ENCODE measurements around the gene DHCR7. TPM values are rescaled to one million over a fixed set of nuclear protein-coding genes. Genes with fewer than 3 reads are reported as not detected.
A peak's percentile ranks its signal among the peaks of the same experiment; 100 is the strongest.
"Not testable (repeated sequence)": the region's sequence is repeated elsewhere in the genome, so short reads cannot be mapped to it uniquely, and the experiment has no call there.

The DHCR7 gene
- total and polyA plus RNA-seq, 4 experiments from 2014 or later = 15.3 to 18.0 (median 16.9) TPM

GRCh38 chr11:71429701-71430100 is 18.5 kb downstream of the DHCR7 start:
- Mint-ChIP-seq H3K27ac (no peak overlapping the region), H3K4me3 (no peak overlapping the region), H3K4me1 (peaks cover 0 to 1% (median 0%) of the 10 kb centered on the region in 4 donors), H3K9me3 (peaks cover 0 to 2% (median 0%) of the 10 kb centered on the region in 8 donors), H3K36me3 (peaks cover 0 to 2% of the 10 kb centered on the region in 2 donors), H3K27me3 (peaks cover 0 to 1% of the 10 kb centered on the region in 2 donors)
- H3K9me3 ChIP-seq (ENCODE audit: control insufficient read depth in 1 of 2, low read length in 2 of 2) = no peaks in the 10 kb centered on the region
- ChIA-PET CTCF (ENCODE audit: partially characterized antibody) (no interaction called here), POLR2A (ENCODE audit: partially characterized antibody) (no interaction called here)
- no peaks in the 10 kb centered on the region for H3K4me1 ChIP-seq (ENCODE audit: insufficient read depth, low read length)
- no peaks in the 10 kb centered on the region for H3K27me3 ChIP-seq (ENCODE audit: insufficient read depth, low read length)
- no peak overlapping the region for H3K27ac ChIP-seq (ENCODE audit: low read depth, low read length)
- H3K36me3 ChIP-seq (ENCODE audit: insufficient read depth, low read length) = no peaks in the 10 kb centered on the region
- DNase-seq = no peak
- intact Hi-C loops (cut with micrococcal nuclease) = no loop called here
- H3K4me3 ChIP-seq (ENCODE audit: low read length in 2 of 2) = no peak overlapping the region

GRCh38 chr11:71428861-71429435 is 19.2 kb downstream of the DHCR7 start:
- Histone ChIP-seq H3K27me3 (ENCODE audit: insufficient read depth, low read length) (no peaks in the 10 kb centered on the region), H3K4me1 (ENCODE audit: insufficient read depth, low read length) (no peaks in the 10 kb centered on the region), H3K36me3 (ENCODE audit: insufficient read depth, low read length) (no peaks in the 10 kb centered on the region), H3K27ac (ENCODE audit: low read depth, low read length) (no peak overlapping the region), H3K9me3 (ENCODE audit: control insufficient read depth in 1 of 2, low read length in 2 of 2) (no peaks in the 10 kb centered on the region), H3K4me3 (ENCODE audit: low read length in 2 of 2) (no peak overlapping the region)
- H3K27me3 Mint-ChIP-seq = peaks cover 0 to 1% of the 10 kb centered on the region in 2 donors
- no peaks in the 10 kb centered on the region for H3K36me3 Mint-ChIP-seq
- H3K27ac Mint-ChIP-seq = peak overlapping the region in 1 of 7 donors; percentile 54
- peaks cover 0 to 2% (median 0%) of the 10 kb centered on the region in 8 donors for H3K9me3 Mint-ChIP-seq
- H3K4me3 Mint-ChIP-seq = no peak overlapping the region
- ChIA-PET CTCF (ENCODE audit: partially characterized antibody) (no interaction called here), POLR2A (ENCODE audit: partially characterized antibody) (no interaction called here)
- intact Hi-C loops (cut with micrococcal nuclease) = no loop called here
- DNase-seq = no peak
- H3K4me1 Mint-ChIP-seq = peaks cover 0 to 1% (median 0%) of the 10 kb centered on the region in 4 donors

DNA sequence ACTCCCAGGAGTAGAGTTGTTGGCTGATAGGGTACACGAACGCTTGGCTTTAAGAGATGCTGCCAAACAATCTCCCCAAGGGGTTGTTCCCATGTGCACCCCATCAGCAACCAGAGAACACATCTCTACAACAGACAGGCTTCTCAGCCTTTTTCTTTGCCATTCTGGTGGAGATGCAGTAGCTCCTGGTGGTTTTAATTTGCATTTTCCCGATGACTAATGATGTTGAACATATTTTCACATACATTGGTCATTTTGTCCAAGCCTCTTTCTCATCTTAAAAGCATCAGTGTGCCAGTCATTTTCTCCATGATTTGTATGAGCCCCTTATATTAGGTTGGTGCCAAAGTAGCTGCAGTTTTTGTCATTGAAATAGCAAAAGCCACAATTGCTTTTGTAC is 21.8 kb downstream of the DHCR7 start:
- no peaks in the 10 kb centered on the region for H3K36me3 Mint-ChIP-seq
- ChIA-PET CTCF (ENCODE audit: partially characterized antibody) (no interaction called here), POLR2A (ENCODE audit: partially characterized antibody) (no interaction called here)
- H3K4me1 Mint-ChIP-seq = peaks cover 0 to 1% (median 0%) of the 10 kb centered on the region in 4 donors
- Histone ChIP-seq H3K36me3 (ENCODE audit: insufficient read depth, low read length) (no peaks in the 10 kb centered on the region), H3K4me3 (ENCODE audit: low read length in 2 of 2) (no peak overlapping the region), H3K4me1 (ENCODE audit: insufficient read depth, low read length) (no peaks in the 10 kb centered on the region), H3K9me3 (ENCODE audit: control insufficient read depth in 1 of 2, low read length in 2 of 2) (no peaks in the 10 kb centered on the region), H3K27me3 (ENCODE audit: insufficient read depth, low read length) (no peaks in the 10 kb centered on the region), H3K27ac (ENCODE audit: low read depth, low read length) (no peak overlapping the region)
- H3K9me3 Mint-ChIP-seq = peaks cover 0 to 2% (median 0%) of the 10 kb centered on the region in 8 donors
- intact Hi-C loops (cut with micrococcal nuclease) = no loop called here
- DNase-seq = no peak
- peaks cover 0 to 1% of the 10 kb centered on the region in 2 donors for H3K27me3 Mint-ChIP-seq
- H3K27ac Mint-ChIP-seq = no peak overlapping the region
- H3K4me3 Mint-ChIP-seq = no peak overlapping the region

DNA sequence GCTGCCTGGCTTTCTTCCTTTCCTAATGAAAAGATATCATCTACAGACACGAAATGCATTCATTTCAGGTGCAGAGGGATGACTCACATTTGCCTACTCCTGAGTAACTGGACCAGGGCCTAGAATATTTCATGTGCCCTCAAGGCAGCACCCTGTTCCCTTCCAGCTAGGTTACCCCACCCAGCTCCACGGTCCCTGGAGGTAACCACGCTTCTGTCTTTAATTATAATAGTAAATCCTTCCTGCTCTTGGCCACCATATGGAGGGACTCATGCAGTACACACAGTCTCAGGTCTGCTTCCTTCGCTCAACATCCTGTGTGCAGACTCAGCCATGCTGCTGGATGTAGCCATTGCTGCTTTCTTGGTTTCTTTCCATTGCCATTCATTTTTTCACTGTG is 22.3 kb downstream of the DHCR7 start:
- H3K9me3 Mint-ChIP-seq = peaks cover 0 to 2% (median 0%) of the 10 kb centered on the region in 8 donors
- intact Hi-C loops (cut with micrococcal nuclease) = no loop called here
- no peak overlapping the region for H3K4me3 Mint-ChIP-seq
- CTCF ChIA-PET (ENCODE audit: partially characterized antibody) = no interaction called here
- H3K4me1 ChIP-seq (ENCODE audit: insufficient read depth, low read length) = no peaks in the 10 kb centered on the region
- no peaks in the 10 kb centered on the region for H3K36me3 ChIP-seq (ENCODE audit: insufficient read depth, low read length)
- POLR2A ChIA-PET (ENCODE audit: partially characterized antibody) = no interaction called here
- DNase-seq = no peak
- H3K9me3 ChIP-seq (ENCODE audit: control insufficient read depth in 1 of 2, low read length in 2 of 2) = no peaks in the 10 kb centered on the region
- no peak overlapping the region for H3K27ac ChIP-seq (ENCODE audit: low read depth, low read length)
- no peak overlapping the region for H3K4me3 ChIP-seq (ENCODE audit: low read length in 2 of 2)
- H3K27ac Mint-ChIP-seq = no peak overlapping the region
- peaks cover 1% of the 10 kb centered on the region in 2 donors for H3K27me3 Mint-ChIP-seq
- H3K27me3 ChIP-seq (ENCODE audit: insufficient read depth, low read length) = no peaks in the 10 kb centered on the region
- peaks cover 0 to 1% (median 0%) of the 10 kb centered on the region in 4 donors for H3K4me1 Mint-ChIP-seq
- H3K36me3 Mint-ChIP-seq = no peaks in the 10 kb centered on the region

DNA sequence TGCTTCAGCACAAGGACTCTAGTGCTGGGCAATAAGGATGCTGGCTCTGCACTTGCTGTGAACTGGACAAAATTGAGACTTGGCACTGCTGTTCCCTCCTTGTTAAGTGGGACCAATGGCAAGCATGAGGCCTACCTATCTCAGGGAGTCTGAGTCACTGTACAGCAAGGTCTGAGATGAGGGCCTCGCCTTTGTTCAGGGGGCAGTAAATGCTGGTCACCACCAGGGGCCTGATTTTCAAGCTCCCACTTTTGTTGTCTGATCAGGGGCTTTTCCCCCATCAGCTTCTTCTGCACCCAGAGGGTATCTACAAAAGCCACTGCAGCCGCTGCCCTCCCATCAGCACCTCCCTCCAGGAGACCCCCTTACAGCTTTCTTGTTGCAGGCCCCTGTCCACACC is 22.8 kb downstream of the DHCR7 start:
- Mint-ChIP-seq H3K27ac (no peak overlapping the region), H3K4me1 (peaks cover 0 to 1% (median 0%) of the 10 kb centered on the region in 4 donors), H3K27me3 (peaks cover 1 to 2% of the 10 kb centered on the region in 2 donors), H3K4me3 (no peak overlapping the region), H3K9me3 (peaks cover 0 to 2% (median 0%) of the 10 kb centered on the region in 8 donors), H3K36me3 (no peaks in the 10 kb centered on the region)
- H3K36me3 ChIP-seq (ENCODE audit: insufficient read depth, low read length) = no peaks in the 10 kb centered on the region
- CTCF ChIA-PET (ENCODE audit: partially characterized antibody) = no interaction called here
- DNase-seq = no peak
- intact Hi-C loops (cut with micrococcal nuclease) = no loop called here
- H3K9me3 ChIP-seq (ENCODE audit: control insufficient read depth in 1 of 2, low read length in 2 of 2) = no peaks in the 10 kb centered on the region
- no peak overlapping the region for H3K27ac ChIP-seq (ENCODE audit: low read depth, low read length)
- POLR2A ChIA-PET (ENCODE audit: partially characterized antibody) = no interaction called here
- H3K4me1 ChIP-seq (ENCODE audit: insufficient read depth, low read length) = no peaks in the 10 kb centered on the region
- no peaks in the 10 kb centered on the region for H3K27me3 ChIP-seq (ENCODE audit: insufficient read depth, low read length)
- no peak overlapping the region for H3K4me3 ChIP-seq (ENCODE audit: low read length in 2 of 2)

- Mint-ChIP-seq H3K4me1 (no peaks in the 10 kb centered on the region), H3K36me3 (no peaks in the 10 kb centered on the region), H3K27me3 (peaks cover 0 to 2% of the 10 kb centered on the region in 2 donors), H3K9me3 (peaks cover 0 to 2% (median 0%) of the 10 kb centered on the region in 8 donors), H3K27ac (no peak overlapping the region), H3K4me3 (no peak overlapping the region)
- H3K27ac ChIP-seq (ENCODE audit: low read depth, low read length) = no peak overlapping the region
- ChIA-PET POLR2A (ENCODE audit: partially characterized antibody) (no interaction called here), CTCF (ENCODE audit: partially characterized antibody) (no interaction called here)
- H3K36me3 ChIP-seq (ENCODE audit: insufficient read depth, low read length) = no peaks in the 10 kb centered on the region
- intact Hi-C loops (cut with micrococcal nuclease) = no loop called here
- H3K27me3 ChIP-seq (ENCODE audit: insufficient read depth, low read length) = no peaks in the 10 kb centered on the region
- no peak for DNase-seq
- no peak overlapping the region for H3K4me3 ChIP-seq (ENCODE audit: low read length in 2 of 2)
- H3K9me3 ChIP-seq (ENCODE audit: control insufficient read depth in 1 of 2, low read length in 2 of 2) = no peaks in the 10 kb centered on the region
- H3K4me1 ChIP-seq (ENCODE audit: insufficient read depth, low read length) = no peaks in the 10 kb centered on the region
Measured at GRCh38 chr11:71423181-71423790, 24.9 kb downstream of the DHCR7 start.

GRCh38 chr11:71422318-71422717 is 25.9 kb downstream of the DHCR7 start:
- H3K4me3 Mint-ChIP-seq; H3K4me1 Mint-ChIP-seq; H3K36me3 ChIP-seq (ENCODE audit: insufficient read depth, low read length); DNase-seq; H3K9me3 ChIP-seq (ENCODE audit: control insufficient read depth in 1 of 2, low read length in 2 of 2); H3K27ac ChIP-seq (ENCODE audit: low read depth, low read length); H3K4me1 ChIP-seq (ENCODE audit: insufficient read depth, low read length); intact Hi-C loops (cut with micrococcal nuclease); H3K9me3 Mint-ChIP-seq; H3K27ac Mint-ChIP-seq; H3K36me3 Mint-ChIP-seq; CTCF ChIA-PET (ENCODE audit: partially characterized antibody); H3K27me3 ChIP-seq (ENCODE audit: insufficient read depth, low read length); H3K27me3 Mint-ChIP-seq; H3K4me3 ChIP-seq (ENCODE audit: low read length in 2 of 2); POLR2A ChIA-PET (ENCODE audit: partially characterized antibody): not testable (repeated sequence)
